Neural cell (in vitro differentiated cells): ENCODE measurements around the gene C5orf47. TPM values are rescaled to one million over a fixed set of nuclear protein-coding genes. Genes with fewer than 3 reads are reported as not detected.

Experiments used
- H2AFZ ChIP-seq: fragments of 200-600, 300-800 bp; sonication (generic), shearing (Covaris generic); 2 replicates; pipeline ENCODE4 v1.6.0; 2014; ENCODE audit warnings: low read depth, mild to moderate bottlenecking, antibody characterized with exemption, low read length, moderate library complexity
- H3F3A ChIP-seq: fragments of 200-600 bp; shearing (Covaris generic); 2 replicates; pipeline ENCODE4 v1.6.1; 2016; ENCODE audit warnings: mild to moderate bottlenecking, moderate library complexity, mixed read lengths, antibody characterized with exemption, low read length; ENCODE audit not compliant: insufficient read depth, poor library complexity, severe bottlenecking
- H3K27ac ChIP-seq: fragments of 200-600, 300-800 bp; sonication (generic), shearing (Covaris generic); 2 replicates; pipeline ENCODE4 v1.5.1; 2014; ENCODE audit warnings: mild to moderate bottlenecking, low read length, moderate library complexity
- H3K27me3 ChIP-seq: fragments of 300-800, 200-600 bp; sonication (generic), shearing (Covaris generic); 2 replicates; pipeline ENCODE4 v1.6.0; 2014; ENCODE audit warnings: mild to moderate bottlenecking, low read depth, low read length, moderate library complexity; ENCODE audit not compliant: insufficient read depth
- H3K36me3 ChIP-seq: fragments of 300-800, 200-600 bp; sonication (generic), shearing (Covaris generic); 2 replicates; pipeline ENCODE4 v1.5.1; 2014; ENCODE audit warnings: mild to moderate bottlenecking, antibody characterized with exemption, low read length, moderate library complexity; ENCODE audit not compliant: insufficient read depth
- H3K4me2 ChIP-seq: fragments of 300-800, 200-600 bp; sonication (generic), shearing (Covaris generic); 2 replicates; pipeline ENCODE4 v1.6.0; 2014; ENCODE audit warnings: mild to moderate bottlenecking, low read length
- H3K4me3 ChIP-seq: fragments of 300-800, 200-600 bp; sonication (generic), shearing (Covaris generic); 2 replicates; pipeline ENCODE4 v1.5.1; 2014; ENCODE audit warnings: mild to moderate bottlenecking, low read length, moderate library complexity
- H3K79me2 ChIP-seq: fragments of 200-600 bp; shearing (Covaris generic); replicated peaks from 2 replicates; pipeline ENCODE4 v1.6.0; 2014; ENCODE audit warnings: mild to moderate bottlenecking, low read length, moderate library complexity; ENCODE audit not compliant: insufficient read depth
- H3K9ac ChIP-seq: fragments of 300-800, 200-600 bp; sonication (generic), shearing (Covaris generic); 2 replicates; pipeline ENCODE4 v1.6.1; 2016; ENCODE audit warnings: mild to moderate bottlenecking, low read length, mixed read lengths
- H3K9me2 ChIP-seq: fragments of 200-600 bp; shearing (Covaris generic); 2 replicates; pipeline ENCODE4 v1.6.1; 2016; ENCODE audit warnings: mild to moderate bottlenecking, low read length, mixed read lengths; ENCODE audit not compliant: insufficient read depth
- H3K9me3 ChIP-seq: fragments of 200-600, 300-800 bp; sonication (generic), shearing (Covaris generic); 2 replicates; pipeline ENCODE4 v1.6.1; 2016; ENCODE audit warnings: mild to moderate bottlenecking, mixed run types, low read length, moderate library complexity, mixed read lengths
- H4K20me1 ChIP-seq: fragments of 200-600 bp; shearing (Covaris generic); 2 replicates; pipeline ENCODE4 v1.6.1; 2016; ENCODE audit warnings: mild to moderate bottlenecking, mixed run types; ENCODE audit not compliant: insufficient read depth
- CTCF ChIP-seq: fragments of 450-650 bp; IDR thresholded peaks from 2 replicates; pipeline ENCODE4 v1.5.1; 2014; ENCODE audit warnings: antibody characterized with exemption, mild to moderate bottlenecking, moderate library complexity; ENCODE audit not compliant: poor library complexity, severe bottlenecking
- EP300 ChIP-seq: fragments of 450-650 bp; conservative IDR thresholded peaks from 2 replicates; pipeline ENCODE4 v1.6.1; 2014; ENCODE audit warnings: antibody characterized with exemption, mild to moderate bottlenecking, moderate library complexity; ENCODE audit not compliant: poor library complexity, severe bottlenecking
- EZH2 ChIP-seq: fragments of 200-600, 300-800 bp; shearing (Covaris generic), sonication (generic); IDR thresholded peaks from 2 replicates; pipeline ENCODE4 v1.6.1; 2014; ENCODE audit warnings: antibody characterized with exemption, low read length, borderline replicate concordance, mild to moderate bottlenecking; ENCODE audit not compliant: insufficient read depth, poor library complexity, severe bottlenecking
- MXI1 ChIP-seq: fragments of 450-650 bp; conservative IDR thresholded peaks from 2 replicates; pipeline ENCODE4 v1.6.1; 2014; ENCODE audit warnings: antibody characterized with exemption, mild to moderate bottlenecking; ENCODE audit not compliant: poor library complexity, severe bottlenecking
- POLR2AphosphoS5 ChIP-seq: IDR thresholded peaks from 2 replicates; pipeline ENCODE4 v1.6.1; 2012
- RAD21 ChIP-seq: fragments of 450-650 bp; conservative IDR thresholded peaks from 2 replicates; pipeline ENCODE4 v1.6.1; 2014; ENCODE audit warnings: antibody characterized with exemption, mild to moderate bottlenecking, moderate library complexity
- SMC3 ChIP-seq: fragments of 450-650 bp; conservative IDR thresholded peaks from 2 replicates; pipeline ENCODE4 v1.6.1; 2014; ENCODE audit warnings: antibody characterized with exemption, mild to moderate bottlenecking, moderate library complexity; ENCODE audit not compliant: poor library complexity
- TAF1 ChIP-seq: IDR thresholded peaks from 2 replicates; pipeline ENCODE4 v1.6.1; 2012; ENCODE audit warnings: low read depth
- polyA plus RNA-seq: library from polyadenylated mRNA; depleted of rRNA; stranded (reverse); fragments of >200 nt; gene quantifications from 2 replicates; pipeline ENCODE4 v1.2.3, GENCODE V29; 2014
- TF ChIP-seq, protein P1 (sequence below): IDR thresholded peaks from 2 replicates; pipeline ENCODE4 v1.6.1; 2012; ENCODE audit warnings: borderline replicate concordance

C5orf47 gene
- polyA plus RNA-seq, 1 donor from 2014 or later = 0.25 TPM

DNA sequence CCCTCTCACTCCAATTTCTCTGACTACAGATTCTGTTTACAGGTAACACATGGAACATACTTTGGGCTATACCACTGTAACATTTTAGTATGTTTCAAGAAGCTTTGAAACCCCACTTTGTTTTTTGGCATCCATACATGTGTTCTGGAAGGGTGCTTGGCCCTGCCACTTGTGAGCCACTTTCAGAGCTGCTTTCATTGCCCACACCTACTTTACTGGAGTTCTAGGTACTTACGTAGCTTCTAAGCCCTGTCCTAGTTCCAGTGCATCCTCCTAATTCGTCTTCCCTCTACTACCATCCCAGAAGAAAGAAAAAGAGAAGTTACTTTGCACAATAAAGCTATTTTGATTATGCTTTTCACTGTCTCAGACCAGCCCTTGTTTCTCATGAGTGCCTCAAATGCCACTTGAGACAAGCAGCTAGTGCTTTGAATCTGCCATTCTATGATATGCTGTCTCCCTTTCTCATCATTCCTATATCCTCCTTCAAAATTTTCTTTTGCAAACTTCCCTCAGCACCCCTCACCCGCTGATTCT lies 26.5 kb upstream of the C5orf47 start:
- H3K9me3 ChIP-seq = no peaks in the 10 kb centered on the region
- H4K20me1 ChIP-seq = no peaks in the 10 kb centered on the region
- no peaks in the 10 kb centered on the region for H3K27me3 ChIP-seq
- peak overlapping the region; percentile 77 for H3K27ac ChIP-seq
- TF ChIP-seq, protein P1, sequence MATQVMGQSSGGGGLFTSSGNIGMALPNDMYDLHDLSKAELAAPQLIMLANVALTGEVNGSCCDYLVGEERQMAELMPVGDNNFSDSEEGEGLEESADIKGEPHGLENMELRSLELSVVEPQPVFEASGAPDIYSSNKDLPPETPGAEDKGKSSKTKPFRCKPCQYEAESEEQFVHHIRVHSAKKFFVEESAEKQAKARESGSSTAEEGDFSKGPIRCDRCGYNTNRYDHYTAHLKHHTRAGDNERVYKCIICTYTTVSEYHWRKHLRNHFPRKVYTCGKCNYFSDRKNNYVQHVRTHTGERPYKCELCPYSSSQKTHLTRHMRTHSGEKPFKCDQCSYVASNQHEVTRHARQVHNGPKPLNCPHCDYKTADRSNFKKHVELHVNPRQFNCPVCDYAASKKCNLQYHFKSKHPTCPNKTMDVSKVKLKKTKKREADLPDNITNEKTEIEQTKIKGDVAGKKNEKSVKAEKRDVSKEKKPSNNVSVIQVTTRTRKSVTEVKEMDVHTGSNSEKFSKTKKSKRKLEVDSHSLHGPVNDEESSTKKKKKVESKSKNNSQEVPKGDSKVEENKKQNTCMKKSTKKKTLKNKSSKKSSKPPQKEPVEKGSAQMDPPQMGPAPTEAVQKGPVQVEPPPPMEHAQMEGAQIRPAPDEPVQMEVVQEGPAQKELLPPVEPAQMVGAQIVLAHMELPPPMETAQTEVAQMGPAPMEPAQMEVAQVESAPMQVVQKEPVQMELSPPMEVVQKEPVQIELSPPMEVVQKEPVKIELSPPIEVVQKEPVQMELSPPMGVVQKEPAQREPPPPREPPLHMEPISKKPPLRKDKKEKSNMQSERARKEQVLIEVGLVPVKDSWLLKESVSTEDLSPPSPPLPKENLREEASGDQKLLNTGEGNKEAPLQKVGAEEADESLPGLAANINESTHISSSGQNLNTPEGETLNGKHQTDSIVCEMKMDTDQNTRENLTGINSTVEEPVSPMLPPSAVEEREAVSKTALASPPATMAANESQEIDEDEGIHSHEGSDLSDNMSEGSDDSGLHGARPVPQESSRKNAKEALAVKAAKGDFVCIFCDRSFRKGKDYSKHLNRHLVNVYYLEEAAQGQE = no peak
- TF ChIP-seq POLR2AphosphoS5 (no peak), TAF1 (no peak), RAD21 (no peak), EP300 (no peak), CTCF (no peak), MXI1 (no peak), EZH2 (no peak), SMC3 (no peak)
- H3K9me2 ChIP-seq = no peaks in the 10 kb centered on the region
- no peak overlapping the region for H3K9ac ChIP-seq
- H3F3A ChIP-seq = no peaks in the 10 kb centered on the region
- H3K36me3 ChIP-seq = no peaks in the 10 kb centered on the region
- no peaks in the 10 kb centered on the region for H3K79me2 ChIP-seq
- H3K4me3 ChIP-seq = no peak overlapping the region
- no peak overlapping the region for H3K4me2 ChIP-seq
- H2AFZ ChIP-seq = no peak overlapping the region

GRCh38 chr5:173963182-173963838 lies 25.7 kb upstream of the C5orf47 start:
- Histone ChIP-seq H3K4me3 (peak overlapping the region; percentile 51), H3K9ac (peak overlapping the region; percentile 62)

More at GRCh38 chr5:173963182-173963838, 25.7 kb upstream of the C5orf47 start:
- Histone ChIP-seq H3K4me2 (no peak overlapping the region), H3K9me3 (no peaks in the 10 kb centered on the region), H3K27me3 (no peaks in the 10 kb centered on the region), H4K20me1 (no peaks in the 10 kb centered on the region), H3K36me3 (no peaks in the 10 kb centered on the region), H3K9me2 (no peaks in the 10 kb centered on the region), H2AFZ (no peak overlapping the region), H3K79me2 (no peaks in the 10 kb centered on the region), H3K27ac (peak overlapping the region; percentile 77), H3F3A (no peaks in the 10 kb centered on the region)
- no peak for TF ChIP-seq TAF1
- no peak for TF ChIP-seq SMC3
- TF ChIP-seq POLR2AphosphoS5 = no peak
- TF ChIP-seq CTCF = no peak
- TF ChIP-seq MXI1 = no peak
- no peak for TF ChIP-seq EZH2
- TF ChIP-seq, protein P1 = no peak
- TF ChIP-seq RAD21 = no peak
- no peak for TF ChIP-seq EP300
